A673 (cell line): Measurements from ENCODE around the gene KIAA0586.

Experiments
- CTCF ChIP-seq: fragments of 300-800, 200-600 bp; sonication (generic); conservative IDR thresholded peaks from 2 replicates; pipeline ENCODE4 v1.5.1; 2017; ENCODE audit warnings: low read depth, mild to moderate bottlenecking, antibody characterized with exemption, low read length, moderate library complexity, mixed read lengths
- EZH2 ChIP-seq: fragments of 200-600 bp; sonication (generic); IDR thresholded peaks from 2 replicates; pipeline ENCODE4 v1.6.1; 2017; ENCODE audit warnings: borderline replicate concordance, low read depth, mild to moderate bottlenecking, mixed read lengths, antibody characterized with exemption, low read length; ENCODE audit not compliant: poor library complexity, severe bottlenecking

- TF ChIP-seq CTCF (no peak), EZH2 (no peak)
Measured at GRCh38 chr14:58563978-58564377, 136.5 kb downstream of the KIAA0586 start.
